SK-N-SH (cell line): ENCODE data around the gene B4GALNT3. TPM values are rescaled to one million over a fixed set of nuclear protein-coding genes. Genes with fewer than 3 reads are reported as not detected.

Experiments used
- CTCF ChIA-PET: fragments of 300-600, 350-600 bp; formaldehyde crosslinking; extraction: SDS; loops from one replicate; lab custom pipeline; 2021; lab: Yijun Ruan, JAX
- POLR2A ChIA-PET: fragments of 350-600 bp; sonication (Branson Sonifier 250); formaldehyde crosslinking; extraction: SDS; loops from one replicate; lab custom pipeline; 2020; ENCODE audit warnings: antibody characterized with exemption, inconsistent platforms; lab: Yijun Ruan, JAX
- DNase-seq: peaks from one replicate; pipeline ENCODE4 v3.0.0; 2012
- H2AFZ ChIP-seq: fragments of 200-600 bp; sonication (generic); 2 replicates; pipeline ENCODE4 v1.8.1; 2016; ENCODE audit warnings: antibody characterized with exemption, mild to moderate bottlenecking, low read depth
- H3F3A ChIP-seq: fragments of 200-600 bp; sonication (generic); replicated peaks from 2 replicates; pipeline ENCODE3; 2016; ENCODE audit warnings: antibody characterized with exemption, mild to moderate bottlenecking; ENCODE audit not compliant: insufficient read depth
- H3K27ac ChIP-seq, 2 experiments: fragments of 200-500 bp in 1 of 2; fragments of 200-600 bp in 1 of 2; sonication (Bioruptor generic) in 1 of 2; sonication (generic), shearing (Covaris generic) in 1 of 2; 2 replicates each; pipeline versions ENCODE4 v1.5.1 to v1.6.1; 2014 to 2016; ENCODE audit warnings: low read depth in 2 of 2, inconsistent platforms in 1 of 2, low read length in 1 of 2, mild to moderate bottlenecking in 1 of 2, mixed read lengths in 1 of 2
- H3K27me3 ChIP-seq: fragments of 200-600 bp; sonication (generic), shearing (Covaris generic); 2 replicates; pipeline ENCODE4 v1.6.1; 2016; ENCODE audit warnings: mixed run types; ENCODE audit not compliant: insufficient read depth
- H3K36me3 ChIP-seq, 2 experiments: fragments of 200-500 bp in 1 of 2; fragments of 200-600 bp in 1 of 2; sonication (Bioruptor generic) in 1 of 2; sonication (generic) in 1 of 2; replicated peaks in 1 of 2; 2 replicates each; pipeline versions ENCODE3 to v1.5.1; 2014 to 2016; ENCODE audit warnings: low read length in 1 of 2, mild to moderate bottlenecking in 1 of 2; ENCODE audit not compliant: insufficient read depth in 2 of 2, control insufficient read depth in 1 of 2
- H3K4me1 ChIP-seq, 2 experiments: fragments of 200-500 bp in 1 of 2; fragments of 200-600 bp in 1 of 2; sonication (Bioruptor generic) in 1 of 2; sonication (generic), shearing (Covaris generic) in 1 of 2; 2 replicates each; pipeline versions ENCODE4 v1.5.1 to v1.6.1; 2014 to 2016; ENCODE audit warnings: low read depth in 1 of 2, low read length in 1 of 2, mixed run types in 1 of 2; ENCODE audit not compliant: insufficient read depth in 2 of 2, control insufficient read depth in 1 of 2
- H3K4me2 ChIP-seq: fragments of 200-600 bp; sonication (generic), shearing (Covaris generic); 2 replicates; pipeline ENCODE4 v1.6.1; 2017; ENCODE audit warnings: mixed run types
- H3K4me3 ChIP-seq, 2 experiments: fragments of 200-500 bp in 1 of 2; fragments of 200-600 bp in 1 of 2; sonication (Bioruptor generic) in 1 of 2; sonication (generic), shearing (Covaris generic) in 1 of 2; 2 replicates each; pipeline versions ENCODE4 v1.5.1 to v1.8.1; 2014 to 2016; ENCODE audit warnings: low read depth in 2 of 2, inconsistent platforms in 1 of 2, low read length in 1 of 2, mild to moderate bottlenecking in 1 of 2, mixed read lengths in 1 of 2, moderate library complexity in 1 of 2
- H3K79me2 ChIP-seq: fragments of 200-600 bp; sonication (generic); 2 replicates; pipeline ENCODE4 v1.8.1; 2017; ENCODE audit warnings: mild to moderate bottlenecking; ENCODE audit not compliant: insufficient read depth
- H3K9ac ChIP-seq: fragments of 200-600 bp; sonication (generic); 2 replicates; pipeline ENCODE4 v1.6.1; 2017; ENCODE audit warnings: mixed run types
- H3K9me2 ChIP-seq: fragments of 200-600 bp; sonication (generic); 2 replicates; pipeline ENCODE4 v1.6.1; 2017; ENCODE audit warnings: mixed run types
- H3K9me3 ChIP-seq: fragments of 200-600 bp; sonication (generic); 2 replicates; pipeline ENCODE4 v1.6.1; 2017; ENCODE audit warnings: mixed run types, mild to moderate bottlenecking, moderate library complexity
- H4K20me1 ChIP-seq: fragments of 200-600 bp; sonication (generic); 2 replicates; pipeline ENCODE4 v1.6.1; 2017; ENCODE audit warnings: mild to moderate bottlenecking, mixed run types; ENCODE audit not compliant: insufficient read depth
- CHD2 ChIP-seq: fragments of 150-350 bp; IDR thresholded peaks from 2 replicates; pipeline ENCODE4 v1.6.1; 2018; ENCODE audit warnings: low read length; ENCODE audit not compliant: partially characterized antibody
- EP300 ChIP-seq, 2 experiments: IDR thresholded peaks; 2 replicates each; pipeline versions ENCODE4 v1.4.0 to v1.6.1; 2012; ENCODE audit warnings: borderline replicate concordance in 1 of 2, low read depth in 1 of 2, low read length in 1 of 2
- EZH2phosphoT487 ChIP-seq: fragments of 200-600 bp; sonication (generic); IDR thresholded peaks from 2 replicates; pipeline ENCODE4 v1.6.1; 2017; ENCODE audit warnings: low read depth, mixed run types, mild to moderate bottlenecking, antibody characterized with exemption, moderate library complexity, borderline replicate concordance
- FOSL2 ChIP-seq: IDR thresholded peaks from 2 replicates; pipeline ENCODE4 v1.4.0; 2012; ENCODE audit warnings: low read depth, mild to moderate bottlenecking, moderate library complexity, borderline replicate concordance
- FOXJ3 ChIP-seq: sonication (generic); formaldehyde crosslinking; IDR thresholded peaks from 2 replicates; pipeline ENCODE4 v1.5.1; 2020; ENCODE audit warnings: mild to moderate bottlenecking, missing genetic modification reagents
- FOXM1 ChIP-seq: IDR thresholded peaks from 2 replicates; pipeline ENCODE4 v1.4.0; 2012; ENCODE audit warnings: low read depth, mild to moderate bottlenecking
- GABPA ChIP-seq: IDR thresholded peaks from 2 replicates; pipeline ENCODE4 v1.4.0; 2012; ENCODE audit warnings: low read depth, mild to moderate bottlenecking
- MEF2A ChIP-seq: IDR thresholded peaks from 2 replicates; pipeline ENCODE4 v1.4.0; 2012; ENCODE audit warnings: low read depth, borderline replicate concordance
- MXI1 ChIP-seq: IDR thresholded peaks from 2 replicates; pipeline ENCODE4 v1.6.1; 2012; ENCODE audit warnings: mild to moderate bottlenecking, low read depth, low read length, improper control_type of control experiment
- RAD21 ChIP-seq: IDR thresholded peaks from 2 replicates; pipeline ENCODE4 v1.6.1; 2012; ENCODE audit warnings: mild to moderate bottlenecking, low read length
- RFX5 ChIP-seq: IDR thresholded peaks from 2 replicates; pipeline ENCODE4 v1.6.1; 2012; ENCODE audit warnings: mild to moderate bottlenecking, improper control_type of control experiment, low read length
- RXRA ChIP-seq: IDR thresholded peaks from 2 replicates; pipeline ENCODE4 v1.4.0; 2012; ENCODE audit warnings: low read depth, mild to moderate bottlenecking, borderline replicate concordance
- SIN3A ChIP-seq: IDR thresholded peaks from 2 replicates; pipeline ENCODE4 v1.6.1; 2012; ENCODE audit warnings: low read depth, mild to moderate bottlenecking, low read length, moderate library complexity, borderline replicate concordance
- SMC3 ChIP-seq: IDR thresholded peaks from 2 replicates; pipeline ENCODE4 v1.6.1; 2012; ENCODE audit warnings: low read depth, low read length, improper control_type of control experiment
- TCF12 ChIP-seq: IDR thresholded peaks from 2 replicates; pipeline ENCODE4 v1.4.0; 2012
- TEAD4 ChIP-seq: IDR thresholded peaks from 2 replicates; pipeline ENCODE4 v1.4.0; 2012; ENCODE audit warnings: mild to moderate bottlenecking, borderline replicate concordance; ENCODE audit not compliant: insufficient read depth
- YY1 ChIP-seq: IDR thresholded peaks from 2 replicates; pipeline ENCODE4 v1.4.0; 2012; ENCODE audit warnings: low read depth, mild to moderate bottlenecking
- WGBS: methylation state at CpG from one replicate; pipeline ENCODE4 v1.1.6; 2017; ENCODE audit warnings: low lambda C conversion rate; 5-methylcytosine and 5-hydroxymethylcytosine counted together
- polyA plus RNA-seq, 3 experiments: library from polyadenylated mRNA; depleted of rRNA; stranded (reverse); fragments of >200 nt; gene quantifications; 2 replicates each; pipeline ENCODE4 v1.2.3, GENCODE V29; 2012
- TF ChIP-seq, protein P1 (sequence below): IDR thresholded peaks from 2 replicates; pipeline ENCODE4 v1.4.0; 2012; ENCODE audit warnings: low read depth, borderline replicate concordance
- TF ChIP-seq, protein P2 (sequence below): IDR thresholded peaks from 2 replicates; pipeline ENCODE4 v1.4.0; 2012; ENCODE audit warnings: low read depth, borderline replicate concordance

Gene B4GALNT3
- polyA plus RNA-seq, 1 of the 3 experiments (the other 2 are of a cell fraction) = 0.53 TPM

DNA sequence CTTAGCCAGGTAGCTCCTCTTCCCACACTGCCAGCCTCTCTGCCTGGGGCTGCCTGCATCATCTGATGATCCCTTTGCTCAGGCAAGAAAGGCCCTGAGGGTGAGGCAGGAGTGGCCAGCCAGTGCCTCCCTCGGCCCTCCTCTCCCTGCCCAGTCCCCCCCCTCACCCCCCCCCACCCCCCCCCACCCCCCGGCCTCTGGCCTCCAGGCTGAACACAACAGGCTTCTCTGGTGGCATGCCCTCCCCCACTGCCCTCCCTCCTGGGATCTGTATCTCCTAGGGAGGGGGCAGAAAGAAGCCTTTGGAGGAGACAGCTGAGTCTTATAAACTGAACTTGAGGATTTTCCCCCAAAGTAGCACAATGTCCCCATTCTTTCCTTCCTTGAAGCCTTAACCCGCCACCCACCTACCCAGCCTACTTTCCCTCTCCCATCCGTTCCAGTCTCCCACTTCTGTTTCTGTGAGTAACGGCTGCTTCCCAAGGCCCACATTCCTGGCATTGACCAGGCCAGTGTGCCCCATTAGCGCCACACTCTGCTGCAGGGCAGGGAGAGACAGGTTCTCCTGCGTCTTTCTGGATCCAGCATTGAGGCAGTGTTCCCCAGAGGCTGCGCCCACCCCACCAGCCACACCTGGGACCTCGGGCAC is 82.1 kb downstream of the B4GALNT3 start:
- POLR2A ChIA-PET = no interaction called here
- WGBS = 71% methylated on average over 7 of the region's 9 CpGs
- Histone ChIP-seq H3K27ac (no peak overlapping the region), H3K4me2 (no peak overlapping the region), H3K27me3 (no peaks in the 10 kb centered on the region; the same call in 1 of the 2 replicates), H3F3A (no peaks in the 10 kb centered on the region), H3K4me1 (peaks cover 0 to 23% of the 10 kb centered on the region in 2 experiments; a peak in 1 of 4 replicates), H2AFZ (no peak overlapping the region), H3K4me3 (no peak overlapping the region), H3K79me2 (no peaks in the 10 kb centered on the region), H3K9ac (no peak overlapping the region), H3K9me3 (no peaks in the 10 kb centered on the region), H3K36me3 (no peaks in the 10 kb centered on the region), H4K20me1 (no peaks in the 10 kb centered on the region), H3K9me2 (no peaks in the 10 kb centered on the region)
- CTCF ChIA-PET = interaction anchor here (0.6 to 17.8 kb wide), 4 partner anchors 28 to 273 kb away, joined by 3 to 560 read pairs (median 4); partner anchors contain the start of gene B4GALNT3
- peak; percentile 69 for DNase-seq
- TF ChIP-seq CHD2 (no peak), GABPA (no peak), FOXM1 (no peak), YY1 (no peak), RFX5 (no peak), SMC3 (no peak)
- TF ChIP-seq, all 33 proteins: peak for 0

DNA sequence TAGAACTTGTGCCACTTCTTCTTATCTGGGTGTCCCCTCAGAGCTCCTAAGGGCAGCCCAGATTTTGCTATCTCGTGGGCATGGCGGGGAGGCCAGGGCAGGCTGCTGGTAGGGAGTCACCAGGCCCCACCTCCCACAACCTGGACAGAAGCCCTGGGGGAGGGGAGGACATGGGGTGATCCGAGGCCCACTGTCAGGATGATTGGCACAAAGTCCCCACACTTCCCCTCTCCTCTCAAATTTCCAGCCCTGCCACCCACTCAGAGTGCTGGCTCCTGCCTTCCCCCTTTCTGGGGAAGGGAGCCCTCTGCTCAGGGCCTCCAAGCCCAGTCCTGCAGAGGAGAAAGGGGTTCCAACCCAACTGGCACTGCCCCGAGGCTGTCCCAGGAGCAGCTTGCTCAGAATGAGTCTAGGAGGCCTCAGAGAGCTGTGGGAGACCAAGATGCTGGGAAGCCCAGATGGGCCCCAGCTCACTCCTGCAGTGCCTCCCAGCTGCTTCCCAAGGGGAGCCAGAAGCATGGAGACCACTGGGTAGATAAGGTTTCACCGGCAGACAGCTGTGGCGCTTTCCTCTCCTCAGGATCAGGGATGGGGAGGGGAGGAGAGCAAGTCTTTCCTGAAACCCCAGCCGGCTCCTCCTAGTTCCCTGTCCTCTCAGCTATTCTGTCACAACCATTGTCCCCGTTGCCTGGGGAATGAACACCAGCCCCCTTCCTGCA is 82.8 kb downstream of the B4GALNT3 start:
- Histone ChIP-seq H3K79me2 (no peaks in the 10 kb centered on the region), H3K36me3 (no peaks in the 10 kb centered on the region), H3K27me3 (no peaks in the 10 kb centered on the region; the same call in 1 of the 2 replicates), H4K20me1 (no peaks in the 10 kb centered on the region), H3K4me3 (no peak overlapping the region), H3K9me3 (no peaks in the 10 kb centered on the region), H3K4me1 (peaks cover 0 to 29% of the 10 kb centered on the region in 2 experiments; a peak in 1 of 4 replicates)
- 80% methylated on average over 2 of the region's 8 CpGs for WGBS
- TF ChIP-seq SIN3A (no peak), RXRA (no peak), FOSL2 (no peak), RAD21 (no peak), EP300 (IDR thresholded peaks at IDR 0.05; ENCODE audit: borderline replicate concordance in 1 of 2, low read depth in 1 of 2, low read length in 1 of 2) (no peak), SMC3 (no peak), MXI1 (no peak), TEAD4 (no peak), FOXJ3 (CRISPR knock-in tag) (no peak), MEF2A (no peak), EZH2phosphoT487 (no peak), TCF12 (no peak), YY1 (no peak), RFX5 (no peak)
- TF ChIP-seq, protein P1, sequence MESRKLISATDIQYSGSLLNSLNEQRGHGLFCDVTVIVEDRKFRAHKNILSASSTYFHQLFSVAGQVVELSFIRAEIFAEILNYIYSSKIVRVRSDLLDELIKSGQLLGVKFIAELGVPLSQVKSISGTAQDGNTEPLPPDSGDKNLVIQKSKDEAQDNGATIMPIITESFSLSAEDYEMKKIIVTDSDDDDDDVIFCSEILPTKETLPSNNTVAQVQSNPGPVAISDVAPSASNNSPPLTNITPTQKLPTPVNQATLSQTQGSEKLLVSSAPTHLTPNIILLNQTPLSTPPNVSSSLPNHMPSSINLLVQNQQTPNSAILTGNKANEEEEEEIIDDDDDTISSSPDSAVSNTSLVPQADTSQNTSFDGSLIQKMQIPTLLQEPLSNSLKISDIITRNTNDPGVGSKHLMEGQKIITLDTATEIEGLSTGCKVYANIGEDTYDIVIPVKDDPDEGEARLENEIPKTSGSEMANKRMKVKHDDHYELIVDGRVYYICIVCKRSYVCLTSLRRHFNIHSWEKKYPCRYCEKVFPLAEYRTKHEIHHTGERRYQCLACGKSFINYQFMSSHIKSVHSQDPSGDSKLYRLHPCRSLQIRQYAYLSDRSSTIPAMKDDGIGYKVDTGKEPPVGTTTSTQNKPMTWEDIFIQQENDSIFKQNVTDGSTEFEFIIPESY = no peak
- TF ChIP-seq, protein P2, sequence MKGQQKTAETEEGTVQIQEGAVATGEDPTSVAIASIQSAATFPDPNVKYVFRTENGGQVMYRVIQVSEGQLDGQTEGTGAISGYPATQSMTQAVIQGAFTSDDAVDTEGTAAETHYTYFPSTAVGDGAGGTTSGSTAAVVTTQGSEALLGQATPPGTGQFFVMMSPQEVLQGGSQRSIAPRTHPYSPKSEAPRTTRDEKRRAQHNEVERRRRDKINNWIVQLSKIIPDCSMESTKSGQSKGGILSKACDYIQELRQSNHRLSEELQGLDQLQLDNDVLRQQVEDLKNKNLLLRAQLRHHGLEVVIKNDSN = no peak
- TF ChIP-seq, all 33 proteins: peak for 0
- H2AFZ ChIP-seq = no peak overlapping the region
- CTCF ChIA-PET = interaction anchor here (0.6 to 17.8 kb wide), 3 partner anchors 64 to 92 kb away, joined by 3 to 560 read pairs (median 3); partner anchors contain the start of gene B4GALNT3
- POLR2A ChIA-PET = interaction anchor here (0.6 kb wide), 1 partner anchor 20 kb away, joined by 3 read pairs; no protein-coding TSS in a partner anchor
- DNase-seq = no peak
- no peak overlapping the region for H3K4me2 ChIP-seq
- H3K9me2 ChIP-seq = no peaks in the 10 kb centered on the region
- H3K9ac ChIP-seq = no peak overlapping the region
- H3K27ac ChIP-seq = no peak overlapping the region
- no peaks in the 10 kb centered on the region for H3F3A ChIP-seq
